HCT116 (cell line): ENCODE data around the gene UBTF. TPM values are rescaled to one million over a fixed set of nuclear protein-coding genes. Genes with fewer than 3 reads are reported as not detected.

Experiments used
- ATAC-seq: fragments of 200-7000 bp; cut with Tn5 transposase; 2 replicates; pipeline ENCODE4 v1.9.1; 2020; ENCODE audit warnings: mild to moderate bottlenecking, moderate library complexity
- BruUV-seq: library from RNA; stranded (reverse); fragments of 400-500 nt; replicated peaks from 2 replicates; lab custom pipeline; 2021; lab: Mats Ljungman, UMichigan
- CTCF ChIA-PET: fragments of 300-600 bp; sonication (Branson Sonifier 250); formaldehyde crosslinking; loops from one replicate; lab custom pipeline; 2021; ENCODE audit warnings: antibody characterized with exemption; lab: Charles Lee
- POLR2A ChIA-PET: fragments of 300-600, 350-600 bp; sonication (Branson Sonifier 250); formaldehyde crosslinking; loops from one replicate; lab custom pipeline; 2021; ENCODE audit warnings: antibody characterized with exemption; lab: Charles Lee
- RAD21 ChIA-PET, 2 experiments: fragments of 300-600 bp; sonication (Branson Sonifier 250); formaldehyde crosslinking; loops; one replicate each; lab custom pipeline; 2023; ENCODE audit warnings: low total read pairs in 2 of 2; ENCODE audit not compliant: uncharacterized antibody in 2 of 2, unreplicated experiment in 2 of 2, low non-redundant PET in 1 of 2; lab: Charles Lee
- DNase-seq: peaks from one replicate; pipeline ENCODE4 v3.0.0-alpha.2; 2010; ENCODE audit warnings: low read depth, low spot score
- H2AFZ ChIP-seq: fragments of 200-600 bp; shearing (Covaris generic), sonication (generic); 2 replicates; pipeline ENCODE4 v1.6.1; 2017; ENCODE audit warnings: low read depth, mixed run types, mixed read lengths, antibody characterized with exemption, low read length; ENCODE audit not compliant: poor library complexity, severe bottlenecking
- H3K27ac ChIP-seq: 2 replicates; pipeline ENCODE4 v1.5.1; 2012; ENCODE audit warnings: low read depth, low read length
- H3K27me3 ChIP-seq: fragments of 200-600 bp; sonication (generic); 2 replicates; pipeline ENCODE4 v1.6.1; 2016; ENCODE audit warnings: mixed run types, low read length, mixed read lengths; ENCODE audit not compliant: insufficient read depth
- H3K36me3 ChIP-seq, 2 experiments: fragments of 200-500 bp in 1 of 2; fragments of 200-600 bp in 1 of 2; sonication (Bioruptor generic) in 1 of 2; sonication (generic) in 1 of 2; 2 replicates each; pipeline versions ENCODE4 v1.5.1 to v1.6.1; 2014 to 2016; ENCODE audit warnings: low read length in 2 of 2, inconsistent platforms in 1 of 2, mixed read lengths in 1 of 2, mixed run types in 1 of 2; ENCODE audit not compliant: insufficient read depth in 2 of 2, control insufficient read depth in 1 of 2
- H3K4me1 ChIP-seq, 2 experiments: fragments of 200-600 bp in 1 of 2; sonication (generic) in 1 of 2; 2 replicates each; pipeline versions ENCODE4 v1.5.1 to v1.6.1; 2012 to 2017; ENCODE audit warnings: low read length in 2 of 2, inconsistent platforms in 1 of 2, mild to moderate bottlenecking in 1 of 2, mixed read lengths in 1 of 2, mixed run types in 1 of 2, moderate library complexity in 1 of 2; ENCODE audit not compliant: insufficient read depth in 2 of 2, control insufficient read depth in 1 of 2
- H3K4me2 ChIP-seq: fragments of 200-600 bp; sonication (generic); 2 replicates; pipeline ENCODE4 v1.6.1; 2017; ENCODE audit warnings: mixed run types, low read length, mixed read lengths
- H3K4me3 ChIP-seq, 2 experiments: fragments of 200-600 bp in 1 of 2; sonication (generic) in 1 of 2; replicated peaks in 1 of 2; 2 replicates each; pipeline ENCODE4 v1.5.1; 2011 to 2016; ENCODE audit warnings: low read length in 2 of 2, control low read depth in 1 of 2, low read depth in 1 of 2, mild to moderate bottlenecking in 1 of 2, mixed read lengths in 1 of 2, mixed run types in 1 of 2
- H3K79me2 ChIP-seq: fragments of 200-600 bp; sonication (generic); 2 replicates; pipeline ENCODE4 v1.6.1; 2017; ENCODE audit warnings: mild to moderate bottlenecking, mixed run types, low read length, moderate library complexity, mixed read lengths; ENCODE audit not compliant: insufficient read depth
- H3K9ac ChIP-seq: fragments of 200-600 bp; sonication (generic); 2 replicates; pipeline ENCODE4 v1.6.1; 2016; ENCODE audit warnings: low read length, mixed read lengths
- H3K9me2 ChIP-seq: fragments of 200-600 bp; sonication (generic), shearing (Covaris generic); 2 replicates; pipeline ENCODE4 v1.6.1; 2017; ENCODE audit warnings: mixed run types, mild to moderate bottlenecking, moderate library complexity; ENCODE audit not compliant: insufficient read depth
- H3K9me3 ChIP-seq, 2 experiments: fragments of 200-500 bp in 1 of 2; fragments of 200-600 bp in 1 of 2; sonication (Bioruptor generic) in 1 of 2; sonication (generic) in 1 of 2; 2 replicates each; pipeline ENCODE4 v1.6.1; 2014 to 2017; ENCODE audit warnings: low read length in 2 of 2, mixed read lengths in 2 of 2, inconsistent platforms in 1 of 2, low read depth in 1 of 2, mild to moderate bottlenecking in 1 of 2, mixed run types in 1 of 2, moderate library complexity in 1 of 2; ENCODE audit not compliant: control insufficient read depth in 1 of 2, insufficient read depth in 1 of 2
- H4K20me1 ChIP-seq: fragments of 200-600 bp; sonication (generic), shearing (Covaris generic); 2 replicates; pipeline ENCODE4 v1.6.1; 2017; ENCODE audit warnings: mixed run types, mild to moderate bottlenecking, moderate library complexity; ENCODE audit not compliant: insufficient read depth
- CBX3 ChIP-seq: IDR thresholded peaks from 2 replicates; pipeline ENCODE4 v1.6.1; 2012; ENCODE audit warnings: low read depth
- CEBPB ChIP-seq: IDR thresholded peaks from 2 replicates; pipeline ENCODE4 v1.6.1; 2012; ENCODE audit warnings: low read depth
- EGR1 ChIP-seq: IDR thresholded peaks from 2 replicates; pipeline ENCODE4 v1.6.1; 2012; ENCODE audit warnings: low read depth
- EZH2phosphoT487 ChIP-seq: fragments of 200-600 bp; IDR thresholded peaks from 2 replicates; pipeline ENCODE4 v1.6.1; 2018; ENCODE audit warnings: antibody characterized with exemption, borderline replicate concordance
- FOSL1 ChIP-seq: IDR thresholded peaks from 2 replicates; pipeline ENCODE4 v1.6.1; 2012; ENCODE audit warnings: low read depth
- JUND ChIP-seq: IDR thresholded peaks from 2 replicates; pipeline ENCODE4 v1.6.1; 2012
- POLR2AphosphoS5 ChIP-seq: IDR thresholded peaks from 2 replicates; pipeline ENCODE4 v1.6.1; 2011; ENCODE audit warnings: mild to moderate bottlenecking, low read depth, low read length, moderate library complexity
- RAD21 ChIP-seq: IDR thresholded peaks from 2 replicates; pipeline ENCODE4 v1.6.1; 2012; ENCODE audit warnings: low read depth, mild to moderate bottlenecking
- SP1 ChIP-seq: IDR thresholded peaks from 2 replicates; pipeline ENCODE4 v1.6.1; 2012; ENCODE audit warnings: low read depth
- TCF7L2 ChIP-seq: IDR thresholded peaks from 2 replicates; pipeline ENCODE4 v1.7.0; 2011; ENCODE audit warnings: borderline replicate concordance, inconsistent platforms; ENCODE audit not compliant: insufficient read depth, insufficient read length; ENCODE audit errors: extremely low read depth
- YY1 ChIP-seq: IDR thresholded peaks from 2 replicates; pipeline ENCODE4 v1.6.1; 2011; ENCODE audit warnings: low read length, low read depth, moderate library complexity, mild to moderate bottlenecking; ENCODE audit not compliant: insufficient replicate concordance; ENCODE audit errors: extremely low read depth
- ZFX ChIP-seq: fragments of 450-650 bp; IDR thresholded peaks from 2 replicates; pipeline ENCODE4 v1.6.1; 2017
- ZNF274 ChIP-seq: fragments of 200-500 bp; sonication (Bioruptor generic); IDR thresholded peaks from 2 replicates; pipeline ENCODE4 v1.6.1; 2014; ENCODE audit warnings: mild to moderate bottlenecking, low read depth, low read length, inconsistent platforms
- intact Hi-C: fragments of 100-400 bp; cut with micrococcal nuclease; formaldehyde crosslinking; loops from 2 replicates; pipeline ENCODE4 v1.10.0; 2022
- total RNA-seq: library from RNA; stranded (reverse); gene quantifications from one replicate; pipeline ENCODE4 v1.2.1, GENCODE V29; 2021; ENCODE audit not compliant: unreplicated experiment
- TF ChIP-seq, protein P1 (sequence below), 3 experiments: fragments of 200-600 bp in 1 of 3; sonication (generic) in 1 of 3; IDR thresholded peaks in 2 of 3; conservative IDR thresholded peaks in 1 of 3; 2 replicates each; pipeline ENCODE4 v1.5.1; 2012 to 2017; ENCODE audit warnings: low read depth in 2 of 3, low read length in 2 of 3, antibody characterized with exemption in 1 of 3, borderline replicate concordance in 1 of 3, control low read depth in 1 of 3, mild to moderate bottlenecking in 1 of 3, mixed read lengths in 1 of 3, mixed run types in 1 of 3, moderate library complexity in 1 of 3; ENCODE audit not compliant: insufficient read depth in 1 of 3
- TF ChIP-seq, protein P2 (sequence below): IDR thresholded peaks from 2 replicates; pipeline ENCODE4 v1.6.1; 2012
- TF ChIP-seq, protein P3 (sequence below): IDR thresholded peaks from 2 replicates; pipeline ENCODE4 v1.6.1; 2012

Gene UBTF
- total RNA-seq, 1 experiment from 2014 or later = 84.3 TPM

GRCh38 chr17:44236444-44236991, 17.0 kb upstream of the UBTF start:
- no peaks in the 10 kb centered on the region for H3K36me3 ChIP-seq
- DNase-seq (no peak), ATAC-seq (no peak)
- RAD21 ChIA-PET = no interaction called here
- H3K27me3 ChIP-seq = no peaks in the 10 kb centered on the region
- CTCF ChIA-PET = no interaction called here
- POLR2A ChIA-PET = no interaction called here
- H3K9ac ChIP-seq = no peak overlapping the region
- intact Hi-C loops = no loop called here
- H3K4me1 ChIP-seq = peaks cover 19 to 30% of the 10 kb centered on the region in 2 experiments
- BruUV-seq = no TSS peak
- TF ChIP-seq JUND (no peak), CBX3 (no peak), YY1 (no peak), EZH2phosphoT487 (no peak), FOSL1 (no peak), EGR1 (no peak), ZNF274 (no peak), SP1 (no peak), POLR2AphosphoS5 (no peak), ZFX (no peak), CEBPB (no peak), TCF7L2 (no peak), RAD21 (no peak)
- TF ChIP-seq, protein P1, sequence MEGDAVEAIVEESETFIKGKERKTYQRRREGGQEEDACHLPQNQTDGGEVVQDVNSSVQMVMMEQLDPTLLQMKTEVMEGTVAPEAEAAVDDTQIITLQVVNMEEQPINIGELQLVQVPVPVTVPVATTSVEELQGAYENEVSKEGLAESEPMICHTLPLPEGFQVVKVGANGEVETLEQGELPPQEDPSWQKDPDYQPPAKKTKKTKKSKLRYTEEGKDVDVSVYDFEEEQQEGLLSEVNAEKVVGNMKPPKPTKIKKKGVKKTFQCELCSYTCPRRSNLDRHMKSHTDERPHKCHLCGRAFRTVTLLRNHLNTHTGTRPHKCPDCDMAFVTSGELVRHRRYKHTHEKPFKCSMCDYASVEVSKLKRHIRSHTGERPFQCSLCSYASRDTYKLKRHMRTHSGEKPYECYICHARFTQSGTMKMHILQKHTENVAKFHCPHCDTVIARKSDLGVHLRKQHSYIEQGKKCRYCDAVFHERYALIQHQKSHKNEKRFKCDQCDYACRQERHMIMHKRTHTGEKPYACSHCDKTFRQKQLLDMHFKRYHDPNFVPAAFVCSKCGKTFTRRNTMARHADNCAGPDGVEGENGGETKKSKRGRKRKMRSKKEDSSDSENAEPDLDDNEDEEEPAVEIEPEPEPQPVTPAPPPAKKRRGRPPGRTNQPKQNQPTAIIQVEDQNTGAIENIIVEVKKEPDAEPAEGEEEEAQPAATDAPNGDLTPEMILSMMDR (IDR thresholded peaks at IDR 0.05 in 2 of 3, conservative IDR thresholded peaks at IDR 0.05 in 1 of 3; ENCODE audit: borderline replicate concordance in 1 of 3, insufficient read depth in 1 of 3, low read depth in 2 of 3, low read length in 2 of 3) = no peak
- TF ChIP-seq, protein P2, sequence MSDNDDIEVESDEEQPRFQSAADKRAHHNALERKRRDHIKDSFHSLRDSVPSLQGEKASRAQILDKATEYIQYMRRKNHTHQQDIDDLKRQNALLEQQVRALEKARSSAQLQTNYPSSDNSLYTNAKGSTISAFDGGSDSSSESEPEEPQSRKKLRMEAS = no peak
- TF ChIP-seq, protein P3, sequence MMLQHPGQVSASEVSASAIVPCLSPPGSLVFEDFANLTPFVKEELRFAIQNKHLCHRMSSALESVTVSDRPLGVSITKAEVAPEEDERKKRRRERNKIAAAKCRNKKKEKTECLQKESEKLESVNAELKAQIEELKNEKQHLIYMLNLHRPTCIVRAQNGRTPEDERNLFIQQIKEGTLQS = no peak
- no peak overlapping the region for H2AFZ ChIP-seq
- H3K4me2 ChIP-seq = no peak overlapping the region
- no peaks in the 10 kb centered on the region for H3K9me2 ChIP-seq
- no peak overlapping the region for H3K27ac ChIP-seq
- no peaks in the 10 kb centered on the region for H3K9me3 ChIP-seq
- no peaks in the 10 kb centered on the region for H3K79me2 ChIP-seq
- no peaks in the 10 kb centered on the region for H4K20me1 ChIP-seq
- H3K4me3 ChIP-seq = no peak overlapping the region
